Dedifferentiated amniotic fluid mesenchymal stem cell (primary cell): Measurements from ENCODE around the gene RNF6.
"Not testable (repeated sequence)": the region's sequence is repeated elsewhere in the genome, so short reads cannot be mapped to it uniquely, and the experiment has no call there.

Experiments
- DNase-seq: peaks from one replicate; pipeline ENCODE4 v3.0.0-alpha.2; 2016; ENCODE audit errors: extremely low spot score

The RNF6 gene

GRCh38 chr13:26221721-26222519, at the start of gene RNF6:
TSS of gene RNF6 (minus strand) at chr13:26222314. CDS start at chr13:26219649, 2,665 bp downstream.
- DNase-seq = peak; percentile 99

DNA sequence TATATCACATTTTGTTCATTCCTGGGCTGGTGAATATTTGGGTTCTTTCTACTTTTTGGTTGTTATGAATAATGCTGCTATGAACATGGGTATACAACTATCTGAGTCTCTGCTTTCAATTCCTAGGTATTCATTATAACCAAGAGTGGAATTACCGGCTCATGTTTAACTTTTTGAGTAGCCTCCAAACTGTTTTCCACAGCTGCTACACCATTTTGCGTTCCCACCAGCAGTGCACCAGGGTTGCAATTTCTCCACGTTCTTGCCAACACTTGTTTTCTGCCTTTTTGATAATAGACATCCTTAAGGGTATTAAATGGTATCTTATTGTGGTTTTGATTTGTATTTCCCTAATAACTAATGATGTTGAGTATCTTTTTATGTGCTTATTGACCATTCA, 48.6 kb upstream of the RNF6 start:
- DNase-seq = no peak

DNA sequence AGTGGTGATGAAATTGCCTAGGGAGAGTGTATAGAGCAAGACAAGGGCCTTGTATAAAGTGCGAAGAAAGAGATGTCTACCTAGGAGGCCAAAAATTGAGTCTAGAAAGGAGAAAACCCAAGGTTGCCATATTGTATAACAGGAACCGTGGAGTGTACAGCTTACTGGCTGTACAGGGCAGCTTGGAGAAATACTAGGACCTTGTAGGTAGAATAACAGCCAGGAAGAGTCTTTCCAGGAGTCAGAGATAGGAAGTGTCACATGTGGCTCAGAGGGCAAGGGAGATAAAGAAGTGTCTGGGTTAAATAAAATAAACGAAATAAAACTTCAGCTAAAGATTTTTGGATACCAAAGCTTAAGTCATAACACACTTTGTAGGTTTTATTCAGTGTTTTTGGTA, 44.2 kb upstream of the RNF6 start:
- no peak for DNase-seq

- no peak for DNase-seq
Measured at GRCh38 chr13:26262156-26262555, 40.0 kb upstream of the RNF6 start.

DNA sequence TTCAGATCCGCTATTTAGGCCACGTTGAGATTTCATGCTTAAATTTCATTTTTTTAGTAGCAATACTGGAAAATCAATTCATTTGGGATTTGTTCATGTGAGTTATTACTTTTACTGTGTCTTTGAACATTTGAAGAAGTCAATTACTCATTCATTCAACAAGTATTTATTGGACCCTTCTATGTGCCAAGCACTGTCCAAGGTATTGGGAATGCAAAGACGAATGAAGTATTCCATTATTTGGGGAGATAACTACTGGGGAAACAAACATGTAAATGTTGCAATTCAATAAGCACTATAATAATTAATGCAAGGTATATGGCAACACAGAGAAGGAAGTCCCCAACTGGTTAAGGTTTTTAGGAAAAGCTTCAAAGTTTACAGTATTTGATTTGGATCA, 37.5 kb upstream of the RNF6 start:
- no peak for DNase-seq

GRCh38 chr13:26257049-26257448, 34.9 kb upstream of the RNF6 start:
- DNase-seq = no peak

GRCh38 chr13:26255691-26256277, 33.7 kb upstream of the RNF6 start:
- peak; percentile 22 for DNase-seq

DNA sequence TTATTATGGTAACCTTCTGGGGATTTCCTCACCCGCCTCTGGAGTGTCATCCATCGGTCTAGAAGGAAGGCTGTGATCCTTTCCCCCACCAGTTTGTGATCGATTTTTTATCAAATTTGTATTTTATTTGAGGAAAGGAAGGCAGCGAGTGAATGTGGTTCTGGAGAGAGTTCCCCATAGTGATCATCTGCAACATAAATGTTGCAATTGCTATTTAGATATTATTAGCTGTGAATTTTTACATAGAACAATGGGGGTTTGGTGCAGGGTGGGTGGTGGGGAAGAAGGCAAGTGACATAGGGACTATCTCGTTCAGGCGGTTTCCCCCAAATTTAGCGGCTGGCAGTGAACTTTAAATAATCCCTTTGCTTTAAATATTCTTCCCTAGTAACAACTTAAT, 33.0 kb upstream of the RNF6 start:
- DNase-seq = no peak

- DNase-seq = peak; percentile 31
Measured at GRCh38 chr13:26254583-26255111, 32.5 kb upstream of the RNF6 start.

DNA sequence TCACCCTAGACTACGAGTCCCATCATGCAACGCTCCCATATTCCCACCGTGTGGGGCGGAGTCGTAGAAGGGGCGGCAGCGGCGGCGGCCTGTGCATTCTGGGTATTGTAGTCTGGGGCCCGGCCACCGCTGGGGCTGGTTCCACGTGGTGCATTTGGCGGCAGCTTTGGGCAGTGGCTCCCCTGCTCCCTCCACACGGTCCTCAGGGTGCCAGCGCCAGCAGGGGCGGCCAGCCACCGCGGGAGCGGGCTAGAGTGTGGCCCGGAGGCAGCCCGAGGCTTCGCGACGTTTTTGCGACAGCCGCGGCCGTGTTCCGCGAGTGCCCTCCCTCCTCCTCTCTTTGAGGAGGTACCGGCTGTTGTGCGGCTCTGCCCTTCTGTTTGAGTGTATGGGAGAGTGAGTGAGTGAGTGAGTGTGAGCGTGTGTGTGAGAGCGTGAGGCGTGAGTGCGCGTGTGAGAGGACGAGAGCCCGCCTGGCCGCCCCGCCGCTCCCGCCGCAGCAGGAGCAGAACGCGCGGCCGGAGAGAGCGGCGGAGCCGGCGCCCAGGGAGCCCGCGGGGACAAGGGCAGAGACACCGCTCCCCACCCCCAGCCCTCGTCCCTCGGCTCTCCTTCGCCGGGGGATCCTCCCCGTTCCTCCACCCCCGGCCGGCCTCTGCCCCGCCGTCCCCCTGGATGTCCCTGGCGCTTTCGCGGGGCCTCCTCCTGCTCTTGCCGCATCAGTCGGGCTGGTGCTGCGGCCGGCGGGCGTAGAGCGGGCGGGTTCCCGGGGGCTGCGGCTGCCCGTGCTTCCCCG, 31.9 kb upstream of the RNF6 start, which contains the start of gene CDK8:
Gene CDK8, plus strand, starts transcription at position 343 of the 796 bp plus-strand sequence. CDS start 513 bp downstream, outside the sequence.
- DNase-seq = peak; percentile 86

DNA sequence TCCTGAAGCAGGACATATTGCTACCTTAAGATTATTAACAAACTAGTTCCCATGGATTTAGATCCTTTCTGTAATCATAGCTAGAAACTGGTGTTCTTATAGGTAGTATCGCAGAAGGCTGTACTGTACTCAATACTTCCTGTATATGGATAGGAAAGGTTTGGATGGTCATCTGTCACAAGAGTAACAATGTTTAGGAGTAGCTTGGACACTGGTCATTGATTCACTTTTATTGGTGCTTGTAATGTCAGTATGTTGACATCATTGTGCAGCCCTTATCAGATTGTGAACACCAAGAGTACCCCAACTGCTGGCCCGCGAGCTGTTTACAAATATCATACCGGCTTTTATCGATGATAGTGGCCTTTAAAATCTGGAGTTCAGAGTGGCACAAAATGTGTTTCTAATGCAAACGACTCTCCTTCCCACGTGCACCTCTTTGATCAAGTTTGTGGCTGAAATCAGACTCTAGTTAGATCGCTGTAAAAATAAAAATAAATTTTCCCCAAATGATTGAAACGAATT, 31.2 kb upstream of the RNF6 start:
- DNase-seq = no peak

- DNase-seq = not testable (repeated sequence)
Measured at GRCh38 chr13:26252006-26252405, 29.9 kb upstream of the RNF6 start.

DNA sequence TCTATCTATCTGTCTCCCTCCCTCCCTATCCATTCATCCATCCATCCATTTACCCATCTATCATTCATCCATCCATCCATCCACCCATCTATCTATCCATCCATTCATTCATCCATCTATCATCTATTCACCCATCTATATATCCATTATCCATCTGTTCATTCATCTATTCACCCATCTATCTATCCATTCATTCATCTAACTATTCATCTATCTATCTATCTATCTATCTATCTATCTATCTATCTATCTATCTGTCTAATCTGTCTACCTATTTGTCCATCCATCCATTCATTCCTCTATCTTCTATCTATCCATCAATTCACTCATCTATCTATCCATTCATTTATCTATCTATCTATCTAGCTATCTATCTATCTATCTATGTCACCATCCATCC, 27.4 kb upstream of the RNF6 start:
- DNase-seq = no peak

GRCh38 chr13:26247608-26248007, 25.5 kb upstream of the RNF6 start:
- DNase-seq = no peak

- DNase-seq = no peak
Measured at GRCh38 chr13:26247011-26247410, 24.9 kb upstream of the RNF6 start.

DNA sequence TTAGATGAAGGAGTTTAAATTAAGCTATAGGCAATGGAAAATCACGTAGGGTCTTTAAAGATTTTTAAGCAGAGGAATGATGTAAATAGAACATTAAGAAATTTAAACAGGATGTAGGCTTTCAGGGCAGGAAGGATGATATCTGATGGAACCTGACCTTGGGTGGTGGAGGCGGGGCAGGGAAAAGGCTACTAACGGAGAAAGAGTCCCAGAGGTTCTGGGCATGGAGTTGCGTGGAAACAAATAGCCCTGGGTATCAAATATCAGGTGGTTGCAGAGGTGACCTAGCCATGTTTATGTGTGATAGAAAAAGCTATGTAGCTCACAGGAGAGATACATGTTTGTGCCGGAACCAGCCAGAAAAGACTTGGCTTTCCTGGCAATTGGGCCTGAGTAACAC, 24.0 kb upstream of the RNF6 start:
- no peak for DNase-seq

- DNase-seq = no peak
Measured at GRCh38 chr13:26236296-26236695, 14.2 kb upstream of the RNF6 start.

DNA sequence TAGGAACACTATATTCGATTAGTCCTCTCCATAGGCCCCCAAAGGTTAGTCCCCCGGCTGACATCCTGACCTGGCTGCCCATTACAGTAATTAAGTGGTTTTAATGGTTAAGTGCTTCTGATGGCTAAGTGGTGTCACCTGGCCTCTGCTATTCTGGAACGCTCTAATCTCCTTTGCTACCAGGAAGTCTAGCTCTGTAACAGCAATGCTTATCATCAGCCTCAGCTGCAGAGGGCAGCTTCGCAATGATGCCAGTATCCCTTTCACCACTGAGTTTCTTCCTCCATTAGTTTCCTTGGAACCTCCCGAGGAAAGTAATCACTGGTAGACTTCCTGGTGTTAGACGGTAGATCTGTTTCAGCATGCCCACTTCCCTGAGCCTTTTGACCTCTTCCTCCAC, 8.6 kb upstream of the RNF6 start:
- no peak for DNase-seq

GRCh38 chr13:26229080-26229615, 7.0 kb upstream of the RNF6 start:
- no peak for DNase-seq

- no peak for DNase-seq
Measured at GRCh38 chr13:26228096-26228495, 6.0 kb upstream of the RNF6 start.

DNA sequence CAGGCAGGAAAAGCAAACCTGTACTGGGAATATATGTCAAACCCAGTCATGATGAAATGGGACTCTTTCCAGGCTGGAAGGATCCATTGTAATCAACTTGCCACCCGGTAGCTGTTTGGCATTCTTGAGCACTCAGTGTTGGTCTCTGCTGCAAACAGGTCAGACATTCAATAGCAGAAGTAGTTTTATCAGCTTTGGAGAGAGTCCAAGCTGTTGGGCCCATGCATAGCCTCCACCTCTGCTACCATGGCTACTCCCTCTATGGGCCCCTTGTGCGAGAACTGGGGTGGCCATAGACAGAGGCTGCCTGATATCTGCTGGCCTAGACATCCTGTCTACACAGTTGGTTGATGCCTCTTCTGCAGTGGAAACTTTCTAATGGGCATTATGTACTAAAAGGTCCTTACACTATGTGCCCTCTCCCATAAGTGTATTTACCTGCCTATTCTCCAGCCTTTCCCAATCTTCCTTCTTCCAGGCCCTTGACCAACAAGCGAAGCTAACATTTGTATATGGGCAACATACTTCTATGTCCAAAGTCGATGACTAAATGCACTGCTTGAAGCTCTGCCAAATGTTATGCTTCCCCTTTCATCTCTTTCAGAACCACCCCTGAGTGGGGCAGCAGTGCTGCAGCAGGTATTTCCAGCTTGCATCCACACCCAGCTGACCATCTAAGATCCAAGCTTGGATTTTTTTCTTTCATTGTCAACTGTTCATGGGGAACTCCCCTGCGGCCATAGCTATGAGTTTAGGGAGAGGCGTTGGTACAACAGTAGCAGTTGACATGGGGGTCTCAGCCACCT, 5.3 kb upstream of the RNF6 start:
- DNase-seq = no peak
